AG04449 (cell line): ENCODE data around the gene ASTE1.

ENCODE experiments used
- CTCF ChIA-PET: fragments of 350-600 bp; formaldehyde crosslinking; extraction: SDS; loops from one replicate; lab custom pipeline; 2021; ENCODE audit warnings: antibody characterized with exemption; lab: Yijun Ruan, JAX
- POLR2A ChIA-PET: fragments of 400-600, 350-600 bp; formaldehyde crosslinking; extraction: SDS; loops from one replicate; lab custom pipeline; 2020; ENCODE audit warnings: antibody characterized with exemption, inconsistent platforms; lab: Yijun Ruan, JAX
- DNase-seq: peaks from one replicate; pipeline ENCODE4 v3.0.0-alpha.2; 2010; ENCODE audit warnings: low read depth, low spot score
- H3K4me3 ChIP-seq: 2 replicates; pipeline ENCODE4 v1.5.1; 2011; ENCODE audit warnings: low read depth, mild to moderate bottlenecking, control low read depth, low read length
- CTCF ChIP-seq: IDR thresholded peaks from one replicate; pipeline ENCODE4 v1.5.1; 2011; ENCODE audit warnings: mild to moderate bottlenecking, moderate library complexity, low read length, control low read depth, inconsistent platforms; ENCODE audit not compliant: insufficient read depth; ENCODE audit errors: missing control alignments

Gene ASTE1

GRCh38 chr3:131026321-131027151 is at the start of gene ASTE1, which contains the start of gene NEK11:
ASTE1 (minus strand) TSS chr3:131026825; CDS start chr3:131025306, 1,519 bp downstream.
NEK11 (plus strand) TSS chr3:131026877; CDS start chr3:131029709, 2,832 bp downstream.
- ChIA-PET POLR2A (interaction anchor here (0.9 to 1.4 kb wide), 3 partner anchors 11 to 473 kb away, joined by 3 to 9 read pairs (median 3); partner anchors contain the start of gene ATP2C1), CTCF (interaction anchor here (1.3 to 1.6 kb wide), 3 partner anchors 11 to 13 kb away, joined by 3 to 8 read pairs (median 5); no protein-coding TSS in a partner anchor)
- H3K4me3 ChIP-seq: peak within 1 kb of the TSS; percentile 87
- DNase-seq: no peak
- no peak for TF ChIP-seq CTCF

- DNase-seq: no peak
- TF ChIP-seq CTCF: no peak
- POLR2A ChIA-PET: no interaction called here
- CTCF ChIA-PET: no interaction called here
- H3K4me3 ChIP-seq: no peak overlapping the region
These were observed 49.2 kb upstream of the ASTE1 start for GRCh38 chr3:131075632-131076328.

GRCh38 chr3:131072845-131073244 is 46.2 kb upstream of the ASTE1 start:
- ChIA-PET POLR2A (no interaction called here), CTCF (interaction anchor here (1.2 kb wide), 1 partner anchor 9 kb away, joined by 4 read pairs; no protein-coding TSS in a partner anchor)
- TF ChIP-seq CTCF: no peak
- no peak for DNase-seq
- H3K4me3 ChIP-seq: no peak overlapping the region

- ChIA-PET CTCF (interaction anchor here (1.2 kb wide), 1 partner anchor 9 kb away, joined by 4 read pairs; no protein-coding TSS in a partner anchor), POLR2A (no interaction called here)
- H3K4me3 ChIP-seq: no peak overlapping the region
- no peak for DNase-seq
- TF ChIP-seq CTCF: no peak
These were observed 45.5 kb upstream of the ASTE1 start for GRCh38 chr3:131072099-131072559.

GRCh38 chr3:131067983-131068382 is 41.4 kb upstream of the ASTE1 start:
- H3K4me3 ChIP-seq: no peak overlapping the region
- ChIA-PET POLR2A (no interaction called here), CTCF (interaction anchor here (1.8 kb wide), 1 partner anchor 35 kb away, joined by 4 read pairs; no protein-coding TSS in a partner anchor)
- no peak for TF ChIP-seq CTCF
- no peak for DNase-seq
